ENCODE data around the gene ESRRB.

ESRRB gene

DNA sequence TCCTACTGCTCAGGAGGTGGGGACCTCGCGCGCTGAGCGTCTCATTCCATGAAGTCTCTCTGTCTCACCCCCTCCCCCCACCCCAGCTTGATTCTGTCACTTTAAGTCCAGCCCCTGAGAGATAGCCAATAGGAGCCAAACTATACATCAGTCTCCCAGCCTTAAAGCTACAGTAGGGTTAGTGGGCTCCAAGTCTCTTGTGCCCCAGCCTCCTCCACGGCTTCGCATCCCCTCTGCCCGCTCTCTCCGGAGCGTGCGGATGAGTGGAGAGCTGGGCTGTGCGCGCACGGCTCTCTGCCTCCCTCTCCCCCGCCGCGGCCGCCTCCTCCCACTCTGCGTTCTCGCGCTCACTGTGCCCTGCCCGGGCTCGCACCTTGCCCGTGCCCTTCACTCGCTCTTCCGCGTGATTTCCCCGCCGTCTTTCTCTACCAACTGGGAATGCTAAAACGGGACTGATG, at the start of gene ESRRB:
Gene ESRRB (plus strand): TSS at position 191 of the 458 bp plus-strand sequence. CDS start 265 bp downstream, at position 456.
- no peak for DNase-seq

DNA sequence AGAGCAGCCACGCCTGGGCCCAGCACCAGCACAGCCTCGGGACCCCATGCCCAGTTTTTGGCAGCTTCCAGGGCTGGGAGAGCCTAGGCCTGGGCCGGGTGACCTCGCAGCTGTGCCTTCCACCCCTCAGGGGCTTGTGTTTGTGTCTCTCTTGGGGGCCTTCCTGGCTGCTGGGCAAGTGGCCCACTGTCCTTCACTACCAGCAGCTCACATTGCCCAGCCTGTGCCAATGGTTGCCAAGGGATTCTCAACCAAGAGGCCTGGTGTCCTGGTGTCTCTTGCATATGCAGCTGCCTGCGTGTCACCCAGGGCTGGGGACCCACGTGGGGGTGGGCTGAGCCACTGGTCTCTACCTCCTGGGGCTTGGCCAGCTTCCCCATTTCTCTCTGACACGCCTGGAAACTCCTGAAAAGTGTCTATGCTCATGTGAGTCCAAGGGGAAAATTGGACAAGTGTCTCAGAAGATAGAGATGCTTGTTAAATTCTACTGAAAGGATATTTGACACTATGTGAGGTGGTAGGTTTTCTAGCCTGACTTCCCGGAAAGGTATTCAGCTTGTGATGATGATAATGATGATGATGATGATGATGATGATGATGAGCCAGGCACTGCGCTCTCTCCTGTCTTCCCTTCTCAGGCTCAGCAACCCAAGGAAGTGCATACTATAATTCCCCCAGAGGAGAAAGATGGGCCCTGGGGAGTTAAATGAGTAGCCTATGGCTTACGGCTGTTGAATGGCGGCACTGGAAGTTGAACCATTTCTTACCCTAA, 48.8 kb upstream of the ESRRB start:
- DNase-seq, result no peak

DNA sequence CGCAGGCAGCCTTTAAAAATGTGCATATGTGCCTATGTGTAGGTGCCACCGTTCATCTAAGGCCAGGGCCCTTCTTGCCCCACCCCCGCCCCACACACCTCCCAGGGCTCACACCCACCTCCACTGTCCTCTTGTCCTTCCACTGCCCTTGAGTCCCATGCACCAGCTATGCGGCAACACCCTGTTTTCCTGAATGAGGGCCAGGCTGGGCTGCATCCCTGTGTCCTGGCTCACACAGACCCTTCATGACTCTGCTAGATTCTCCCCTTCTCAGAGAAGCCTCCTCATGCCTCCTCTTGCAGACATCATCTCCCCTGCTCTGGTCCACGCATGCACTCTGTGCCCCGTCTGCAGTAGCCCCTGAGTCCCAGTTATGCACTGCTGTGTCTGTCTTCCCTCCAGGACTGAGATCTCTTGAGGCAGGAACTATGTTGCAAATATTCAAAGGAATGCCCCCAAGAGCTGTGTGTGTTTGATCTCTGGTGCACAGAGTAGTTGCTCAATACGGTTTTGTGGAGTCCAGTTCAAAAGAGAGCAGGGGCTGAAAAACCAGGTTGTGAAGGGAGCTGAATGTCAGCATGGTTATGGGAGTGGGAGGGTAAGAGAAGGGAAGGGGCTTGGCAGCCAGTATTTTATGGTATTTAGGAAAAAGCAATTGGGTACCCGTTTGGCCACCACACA, 47.3 kb upstream of the ESRRB start:
- no peak for DNase-seq

DNA sequence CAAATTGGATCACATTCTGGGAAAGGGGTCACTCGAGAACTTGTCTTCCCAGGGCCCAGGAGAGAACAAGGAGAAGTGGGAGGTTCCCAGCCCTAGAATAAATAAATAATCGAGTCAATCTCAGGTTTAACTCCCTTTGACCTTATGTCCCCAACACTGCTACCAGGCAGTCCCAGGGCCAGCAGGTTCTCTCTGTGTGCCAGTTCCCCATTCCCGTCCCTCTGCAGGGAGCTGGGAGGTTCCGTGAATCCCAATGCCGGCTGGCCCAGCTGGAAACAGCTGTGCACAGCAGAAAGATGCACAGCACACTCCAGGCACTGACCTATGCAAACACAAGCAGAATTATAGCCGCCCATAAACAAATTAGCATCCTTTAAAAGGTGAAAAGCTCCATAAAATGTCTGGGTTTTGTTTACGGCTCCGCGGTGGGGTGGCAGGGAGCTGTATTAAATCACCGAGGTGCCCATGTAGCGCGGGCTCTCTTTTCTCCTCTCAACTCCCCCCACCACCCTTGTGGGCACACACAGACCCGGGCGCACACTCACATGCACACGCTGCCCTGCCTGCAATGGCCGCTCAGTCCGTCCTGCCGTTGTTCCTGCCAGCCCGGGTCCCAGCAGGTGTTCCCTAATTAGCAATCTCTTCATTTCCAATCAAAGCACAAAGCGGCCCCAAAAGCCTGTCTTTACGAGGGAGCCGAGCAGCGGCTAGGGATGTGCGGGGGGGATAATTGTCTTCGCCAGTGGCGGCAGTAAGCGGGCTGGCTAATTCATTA, 46.6 kb upstream of the ESRRB start:
- DNase-seq, result no peak

DNA sequence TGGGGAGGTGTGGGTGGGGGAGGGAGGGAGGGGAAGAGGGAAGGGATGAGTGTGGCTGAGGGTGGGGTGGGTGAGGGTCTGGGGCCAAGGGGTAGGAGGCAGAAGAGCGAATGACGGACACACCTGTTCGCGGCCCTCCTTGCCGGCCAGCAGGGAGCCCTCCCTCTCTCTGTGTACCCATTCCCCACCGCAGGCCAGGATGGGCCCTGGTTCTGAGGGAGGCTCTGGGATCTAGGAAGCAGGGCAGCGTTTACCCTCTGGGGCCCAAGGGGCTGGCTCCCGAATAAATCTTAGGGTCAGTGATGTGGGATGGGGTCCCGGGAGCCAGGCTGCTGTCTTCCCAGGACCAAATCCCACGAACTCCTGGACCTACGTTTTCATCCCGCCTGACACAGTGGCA, 46.0 kb upstream of the ESRRB start:
- DNase-seq, result no peak

DNA sequence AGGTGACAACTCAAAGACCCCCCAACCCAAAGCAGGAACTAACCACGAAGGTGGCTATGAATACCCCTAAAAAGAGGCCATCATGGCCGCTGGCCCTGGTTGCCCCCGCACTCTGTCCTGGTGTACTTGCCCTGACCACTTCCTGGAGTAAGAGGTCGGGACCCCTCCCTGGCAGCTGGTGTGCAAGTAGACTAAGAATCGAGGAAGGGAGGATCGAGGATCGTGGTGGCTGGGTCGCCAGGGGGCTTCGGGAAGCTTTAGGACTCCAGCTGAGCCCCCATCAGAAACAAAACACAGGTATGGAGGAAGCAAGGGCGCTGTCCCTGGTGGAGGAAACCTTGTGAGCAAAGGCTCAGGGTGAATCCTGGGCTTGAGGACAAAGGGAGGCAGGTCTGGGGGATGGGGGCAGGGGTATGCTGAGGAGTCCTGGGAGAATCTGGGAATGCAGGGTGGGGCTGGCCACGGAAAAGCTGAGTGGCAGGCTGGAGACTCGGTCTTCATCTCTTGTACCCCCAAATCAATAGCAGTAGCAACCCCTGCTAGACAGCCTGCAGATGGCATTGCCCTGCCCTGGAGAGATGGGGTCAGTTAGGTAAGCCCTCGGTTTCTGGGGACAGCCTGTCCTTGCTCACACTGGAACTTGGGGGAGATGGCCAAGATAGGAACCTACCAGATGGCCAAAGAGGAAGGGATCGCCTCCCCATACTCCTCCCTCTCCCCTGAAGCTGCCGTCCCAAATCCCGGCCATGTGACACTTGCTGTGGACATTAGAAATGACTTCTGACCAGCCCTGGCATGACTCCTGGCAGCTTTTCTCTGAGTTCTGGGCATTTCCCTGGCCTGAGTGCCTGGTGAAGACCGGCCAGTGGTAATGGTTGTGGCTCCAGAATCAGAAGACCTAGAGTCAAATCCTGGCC, 45.3 kb upstream of the ESRRB start:
- no peak for DNase-seq

DNA sequence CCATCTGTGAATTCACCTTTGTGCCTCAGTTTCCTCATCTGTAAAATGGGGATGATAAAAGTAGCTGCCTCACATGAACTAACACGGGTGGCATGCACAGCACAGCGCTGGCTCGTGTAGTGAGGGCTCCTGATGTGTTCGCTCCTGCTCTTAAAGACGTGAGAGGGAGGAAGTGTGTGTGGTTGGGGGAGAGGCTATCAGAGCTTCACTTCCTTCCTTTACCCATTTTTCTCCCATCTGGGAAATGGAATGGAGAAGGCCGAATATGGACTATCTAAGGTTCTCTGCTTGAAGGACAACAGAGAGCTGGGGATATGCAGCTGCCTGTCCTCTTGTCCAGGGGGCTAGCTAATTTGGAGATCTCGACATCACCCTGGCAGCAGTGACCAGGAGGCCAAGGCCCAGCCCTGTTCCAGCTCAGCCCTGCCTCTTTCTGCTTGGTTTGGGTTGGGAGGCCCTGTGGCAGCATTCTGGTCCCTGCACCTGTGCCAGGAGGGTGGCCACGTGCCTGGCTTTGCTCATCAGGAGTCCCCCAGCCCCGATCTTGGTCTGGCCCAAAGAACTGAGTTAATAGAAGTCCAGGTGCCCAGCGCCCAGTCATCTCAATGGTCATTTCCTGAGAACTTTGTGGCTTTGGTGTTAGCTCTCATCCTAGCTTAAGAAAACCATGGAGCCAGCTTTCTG, 44.5 kb upstream of the ESRRB start:
- DNase-seq, result no peak

DNA sequence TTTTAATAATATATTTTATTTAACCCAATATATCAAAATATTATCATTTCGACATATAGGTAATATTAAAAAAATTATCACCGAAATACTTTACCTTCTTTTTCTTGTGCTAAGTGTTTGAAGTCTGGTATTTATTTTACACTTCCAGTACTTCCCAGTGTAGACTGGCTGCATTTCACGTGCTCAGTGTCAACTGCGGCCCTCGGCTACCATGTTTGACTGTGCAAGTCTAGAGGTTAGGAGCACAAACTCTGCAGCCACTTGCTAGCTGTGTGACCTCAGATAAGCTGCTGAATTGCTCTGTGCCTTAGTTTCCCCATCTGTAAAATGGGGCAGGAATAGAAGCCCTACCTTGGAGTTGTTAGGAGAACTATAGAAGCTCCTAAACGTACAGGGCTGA, 42.3 kb upstream of the ESRRB start:
- DNase-seq, result no peak

DNA sequence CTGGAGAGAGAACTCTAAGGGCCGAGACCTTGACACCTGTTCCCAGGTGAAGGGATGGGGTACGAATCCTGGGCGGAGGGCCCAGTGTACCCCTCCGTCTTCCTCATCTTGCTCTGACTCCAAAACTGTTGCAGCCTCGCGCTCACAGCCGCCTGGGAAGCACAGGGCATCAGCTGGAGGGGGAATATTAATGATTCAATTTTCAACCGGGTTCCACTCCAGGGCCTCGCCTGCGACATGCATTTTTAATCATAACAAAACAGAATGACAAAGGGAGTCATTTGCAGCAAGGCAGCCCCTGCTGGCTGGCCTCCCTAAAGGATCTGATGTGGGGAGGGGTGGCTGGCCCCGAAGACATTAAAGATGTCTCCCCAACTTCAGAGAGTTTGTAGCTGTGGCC, 41.6 kb upstream of the ESRRB start:
- no peak for DNase-seq

DNA sequence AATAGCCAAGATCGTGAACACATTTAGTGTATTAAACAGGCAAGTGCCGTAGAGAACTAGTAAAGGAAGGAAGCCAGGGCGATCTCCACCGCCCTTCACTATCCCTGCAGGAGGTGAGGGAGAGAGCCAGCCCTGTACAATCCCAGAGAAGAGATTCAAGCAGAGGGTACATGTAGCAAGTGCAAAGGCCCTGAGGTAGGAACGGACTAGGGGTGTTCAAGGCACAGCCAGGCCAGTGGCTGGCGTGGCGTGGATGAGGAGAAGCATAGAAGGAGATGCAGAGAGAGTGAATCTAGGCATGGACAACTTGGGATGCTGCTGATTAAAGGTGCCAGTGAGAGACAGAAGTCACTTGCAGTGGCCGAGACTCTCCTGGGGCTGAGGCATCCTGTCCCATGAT, 39.1 kb upstream of the ESRRB start:
- DNase-seq, result no peak

DNA sequence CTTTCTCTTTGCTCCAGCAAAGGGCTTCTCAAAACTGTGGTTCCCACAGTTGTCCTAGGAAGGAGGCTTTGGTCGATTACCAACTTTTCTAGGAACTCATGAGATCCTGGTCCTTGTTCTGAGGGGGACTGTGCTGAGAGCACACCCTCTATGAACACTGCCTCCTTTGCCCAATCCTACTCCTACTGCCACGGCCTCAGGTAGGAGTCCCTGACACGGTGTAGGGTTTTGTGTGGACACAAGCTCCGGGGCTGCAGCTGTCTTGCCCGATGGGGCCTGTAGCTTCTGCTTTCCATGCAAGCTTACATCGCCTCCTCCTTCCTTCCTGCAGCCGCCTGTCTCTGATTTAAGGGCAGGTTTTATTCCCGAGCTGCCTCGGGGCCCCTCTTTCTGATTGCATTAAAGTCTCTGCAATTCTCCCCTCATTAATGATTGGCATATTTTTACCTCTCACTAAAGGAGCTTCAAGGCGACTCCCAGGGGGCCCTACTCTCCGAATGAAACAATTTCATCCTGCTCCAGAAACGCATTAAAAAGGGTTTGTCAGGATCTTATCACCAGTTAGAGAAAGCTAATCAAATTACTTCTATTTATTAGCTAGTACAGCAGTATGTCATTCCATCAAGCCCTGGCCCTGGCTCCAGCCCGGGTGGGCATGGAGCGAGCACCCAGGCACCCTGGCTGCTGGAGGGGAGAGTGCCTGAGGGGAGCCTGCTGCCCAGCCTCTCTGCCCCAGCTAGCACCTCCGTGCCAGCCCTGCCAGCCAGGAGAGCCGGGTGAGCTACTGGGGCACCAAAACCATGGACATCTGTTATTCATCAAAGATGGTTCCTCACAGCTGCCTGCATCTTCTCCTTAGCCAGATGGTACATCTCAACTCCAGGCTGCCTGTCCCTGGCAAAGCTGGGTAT, 38.0 kb upstream of the ESRRB start:
- DNase-seq, result no peak

DNA sequence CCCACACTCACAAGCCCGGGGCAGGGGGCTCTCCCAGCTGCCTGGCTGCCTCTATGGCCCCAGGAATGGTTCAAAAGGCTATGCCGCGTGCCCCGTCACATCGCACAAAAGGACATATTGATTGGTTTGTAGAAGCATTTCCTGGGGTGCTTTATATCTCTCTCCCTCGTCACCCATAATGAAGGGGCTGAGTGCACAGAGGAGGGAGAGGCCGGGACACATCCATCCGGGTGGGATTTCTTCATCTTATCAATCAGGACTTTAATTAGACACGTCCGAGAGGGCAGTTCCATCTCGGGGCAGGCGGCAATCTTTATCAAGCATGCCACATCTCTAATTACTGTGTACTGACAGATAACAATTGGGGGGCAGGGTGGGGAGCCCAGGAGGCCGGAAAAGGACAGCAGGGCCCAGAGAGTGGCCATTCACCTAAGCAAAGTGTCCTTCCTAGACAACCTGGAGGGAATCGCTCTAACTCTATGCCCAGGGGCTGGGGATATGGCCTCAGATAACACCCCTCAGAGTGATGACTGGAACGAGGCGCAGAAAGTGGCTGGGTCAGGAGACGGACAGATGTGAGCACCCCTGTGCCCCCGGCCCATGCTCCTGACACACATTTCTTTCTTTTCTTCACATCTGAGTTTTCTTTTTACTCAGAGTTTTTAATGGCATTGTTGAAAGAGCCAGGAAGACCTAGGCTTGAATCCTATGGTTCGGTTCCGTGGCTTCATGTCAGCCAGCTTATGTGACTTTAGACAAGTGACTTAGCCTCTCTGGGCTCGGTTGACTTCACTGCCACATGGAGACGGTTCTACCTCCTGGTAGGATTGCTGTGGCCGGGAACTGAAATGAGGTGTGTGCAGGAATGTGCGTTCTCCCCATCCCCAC, 36.0 kb upstream of the ESRRB start:
- DNase-seq, result no peak

DNA sequence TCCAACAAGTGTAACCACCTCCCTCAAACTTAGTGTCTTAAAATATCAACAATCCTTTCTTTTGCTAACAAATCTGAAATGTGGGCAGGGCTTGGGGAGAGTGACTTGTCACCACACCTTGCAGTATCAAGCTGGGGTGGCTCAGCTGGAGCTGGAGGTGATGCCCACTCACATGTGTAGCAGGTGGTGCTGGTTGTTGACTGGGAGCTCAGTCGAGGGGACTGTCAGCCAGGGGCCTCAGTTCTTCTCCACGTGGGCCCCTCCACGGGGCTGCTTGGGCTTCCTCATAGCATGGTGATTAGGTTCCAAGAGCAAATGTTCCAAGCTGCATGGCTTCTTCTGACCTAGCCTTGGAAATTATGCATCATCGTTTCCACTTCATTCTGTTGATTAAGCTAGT, 32.6 kb upstream of the ESRRB start:
- DNase-seq, result no peak

DNA sequence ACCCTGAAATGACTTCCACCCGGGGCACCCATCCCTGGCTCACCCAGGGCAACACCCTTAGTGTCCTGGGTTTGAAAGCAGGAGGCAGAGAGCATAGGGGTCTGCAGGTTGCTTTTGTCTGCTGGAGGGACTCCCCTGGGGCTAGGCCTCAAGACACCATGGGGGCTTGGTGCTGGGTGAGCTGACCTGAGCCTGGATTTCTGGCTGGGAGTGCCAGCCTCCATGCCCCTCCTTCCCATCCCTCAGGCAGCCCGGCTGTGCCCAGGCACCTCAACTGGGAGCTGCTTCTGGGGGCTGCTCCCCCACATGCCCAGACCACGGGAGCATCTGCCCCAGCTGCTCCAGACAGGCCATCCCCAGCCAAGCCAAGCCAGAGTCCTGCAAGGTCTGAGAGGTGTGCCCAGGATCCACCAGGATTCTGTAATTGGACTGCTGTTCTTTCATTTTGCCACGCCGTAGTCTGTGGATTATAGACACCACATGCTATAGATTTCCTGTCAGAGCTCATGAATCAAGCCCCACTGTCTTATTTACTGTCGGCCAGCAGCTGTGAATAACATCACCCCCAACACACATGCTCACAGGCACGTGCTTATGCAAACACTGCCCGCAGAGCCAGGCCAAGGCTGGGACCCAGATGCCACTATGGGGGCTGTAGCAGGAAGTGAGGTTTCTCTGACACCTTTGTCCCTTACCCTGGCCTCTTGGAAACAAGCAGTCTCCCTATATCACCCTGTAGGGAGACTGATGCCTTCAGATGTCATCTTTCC, 29.4 kb upstream of the ESRRB start:
- DNase-seq, result no peak

DNA sequence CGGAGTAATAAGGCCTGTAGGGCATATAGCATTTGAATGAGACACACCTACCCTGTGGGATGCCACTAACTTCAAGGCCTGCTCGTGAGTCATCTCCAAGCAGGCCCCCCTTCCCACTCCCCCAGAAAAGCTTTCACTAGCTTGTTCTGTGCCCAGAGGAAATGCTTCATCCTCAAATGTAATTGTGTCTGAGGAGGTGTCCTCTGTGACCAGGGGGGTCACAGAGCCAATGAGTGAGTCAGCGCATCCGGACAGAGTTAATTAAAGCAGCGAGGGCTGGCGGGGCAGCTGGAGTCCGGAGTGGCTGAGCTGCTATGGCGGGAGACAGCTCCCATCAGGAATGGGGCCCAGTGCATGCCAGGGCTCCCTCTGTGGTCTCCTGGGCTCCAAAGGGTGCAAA, 27.0 kb upstream of the ESRRB start:
- DNase-seq, result no peak

DNA sequence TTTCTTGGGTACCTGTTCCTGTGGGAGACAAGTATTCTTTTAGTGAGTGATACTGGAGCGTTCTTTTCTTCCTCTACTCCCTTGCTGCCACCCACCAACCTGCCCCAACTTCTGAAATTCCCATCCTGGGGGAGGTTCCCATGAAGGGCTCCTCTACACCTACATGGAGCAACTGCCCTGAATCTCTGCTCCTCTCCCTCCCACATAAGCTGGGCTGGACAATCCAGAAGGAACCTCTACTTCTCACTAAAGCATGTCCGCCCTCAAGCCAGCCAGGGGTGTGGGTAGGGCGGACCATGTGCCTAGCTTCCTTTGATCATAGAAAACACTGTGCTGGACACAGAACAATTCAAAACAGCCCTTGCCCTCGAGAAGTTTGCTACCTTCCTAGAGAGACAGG, 25.9 kb upstream of the ESRRB start:
- no peak for DNase-seq

DNA sequence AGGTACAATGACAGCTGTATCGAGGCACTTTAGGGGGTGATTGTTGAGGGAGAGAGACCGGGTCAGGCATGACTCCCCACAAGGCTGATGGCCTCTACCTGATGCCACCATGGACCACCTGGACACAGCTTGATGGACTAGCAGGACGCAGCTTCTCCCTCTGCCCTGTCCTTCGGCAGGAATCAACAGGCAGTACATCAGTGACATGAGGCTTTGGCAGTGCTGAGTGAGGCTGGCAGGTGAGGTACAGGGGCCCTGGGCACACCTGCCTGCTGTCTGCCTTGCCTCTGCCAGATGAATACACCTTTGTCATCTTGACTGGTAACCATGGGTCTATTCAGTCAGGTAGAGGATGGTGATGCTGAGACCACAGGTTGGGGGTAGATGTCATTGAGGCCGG, 25.3 kb upstream of the ESRRB start:
- DNase-seq, result no peak

DNA sequence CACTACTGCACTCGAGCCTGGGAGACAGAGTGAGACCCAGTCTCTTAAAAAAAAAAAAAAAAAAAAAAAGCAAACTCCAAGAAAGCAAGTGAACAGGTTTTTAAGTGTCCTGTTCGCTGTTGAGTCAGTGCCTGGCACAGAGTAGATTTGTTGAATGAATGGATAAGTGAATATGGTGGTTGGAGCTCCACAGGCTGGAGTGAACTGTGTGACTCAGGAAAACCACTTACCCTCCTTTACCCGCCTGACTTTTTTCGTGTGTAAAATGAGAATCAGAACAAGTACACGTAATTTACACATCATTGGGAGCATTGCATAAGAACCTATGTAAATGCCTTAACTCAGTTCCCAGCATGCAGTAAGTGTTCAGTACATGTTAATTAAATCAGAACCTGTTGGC, 24.0 kb upstream of the ESRRB start:
- no peak for DNase-seq

DNA sequence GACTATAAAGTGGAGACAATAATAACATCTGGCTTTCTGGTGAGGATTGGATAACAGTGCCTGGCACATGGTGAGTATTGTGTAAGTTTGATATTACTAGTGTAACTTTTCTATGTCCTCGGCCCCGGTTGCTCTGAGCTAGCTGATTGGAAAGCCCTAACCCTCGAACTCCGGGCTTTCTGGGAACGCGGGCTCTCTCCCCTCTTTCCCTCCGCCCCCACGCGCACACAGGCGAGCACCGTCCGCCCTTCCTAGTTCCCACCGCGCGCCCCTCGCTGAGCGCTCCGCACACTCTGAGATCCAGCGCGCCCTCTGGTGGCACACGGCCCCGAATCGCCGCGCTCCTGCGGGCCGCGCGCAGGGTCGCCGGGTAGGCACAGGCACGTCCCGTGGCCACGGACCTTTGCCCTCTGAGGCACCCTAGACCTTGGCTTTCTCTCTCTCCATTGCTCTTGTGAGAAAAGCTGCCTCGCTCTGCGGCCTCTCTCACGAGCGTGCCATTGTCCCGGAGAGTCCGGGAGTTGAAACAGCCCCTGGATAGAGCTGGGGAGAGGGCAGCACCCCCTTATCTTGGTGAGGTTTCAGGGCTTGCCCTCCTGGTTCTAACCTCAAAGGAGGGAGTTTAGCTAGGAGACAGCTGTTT, 23.2 kb upstream of the ESRRB start:
- peak; percentile 46 for DNase-seq
